B cell (primary cell): ENCODE data around the gene MED8. TPM values are rescaled to one million over a fixed set of nuclear protein-coding genes. Genes with fewer than 3 reads are reported as not detected.
A peak's percentile ranks its signal among the peaks of the same experiment; 100 is the strongest.
"Not testable (repeated sequence)": the region's sequence is repeated elsewhere in the genome, so short reads cannot be mapped to it uniquely, and the experiment has no call there.

Experiments used
- ATAC-seq: fragments of 200-7000 bp; cut with Tn5 transposase; one replicate; pipeline ENCODE4 v1.10.0; 2021; ENCODE audit warnings: low read depth, mild to moderate bottlenecking, moderate number of reproducible peaks, moderate library complexity
- CTCF ChIA-PET: fragments of 350-600 bp; sonication (Branson Sonifier 250); formaldehyde crosslinking; loops from one replicate; lab custom pipeline; 2021; ENCODE audit warnings: antibody characterized with exemption, inconsistent platforms; lab: Charles Lee
- POLR2A ChIA-PET: fragments of 350-600 bp; sonication (Branson Sonifier 250); formaldehyde crosslinking; loops from one replicate; lab custom pipeline; 2021; ENCODE audit warnings: antibody characterized with exemption; lab: Charles Lee
- DNase-seq: peaks from one replicate; pipeline ENCODE4 v3.0.0; 2013
- H2AFZ ChIP-seq: 2 replicates; pipeline ENCODE4 v1.6.1; 2012; ENCODE audit warnings: mild to moderate bottlenecking, low read depth, low read length; ENCODE audit not compliant: insufficient read depth, poor library complexity, severe bottlenecking
- H3K27ac ChIP-seq, 2 donors: 1 replicate in 1 of 2; 2 replicates in 1 of 2; pipeline ENCODE4 v1.5.1; 2012 to 2013; ENCODE audit warnings: low read length in 2 of 2, mild to moderate bottlenecking in 2 of 2, moderate library complexity in 1 of 2
- H3K27me3 ChIP-seq, 4 experiments: fragments of 200-600 bp in 1 of 4; sonication (generic) in 1 of 4; replicated peaks in 1 of 4; 1 replicate in 2 of 4; 2 replicates in 2 of 4; pipeline versions ENCODE4 v1.6.1 to v1.7.0; 2013 to 2016; ENCODE audit warnings: low read length in 3 of 4, mild to moderate bottlenecking in 2 of 4, mixed read lengths in 1 of 4, moderate library complexity in 1 of 4; ENCODE audit not compliant: insufficient read depth in 4 of 4, control insufficient read depth in 3 of 4; ENCODE audit errors: control extremely low read depth in 1 of 4
- H3K36me3 ChIP-seq, 2 experiments: replicated peaks in 1 of 2; 1 replicate in 1 of 2; 2 replicates in 1 of 2; pipeline versions ENCODE4 v1.6.1 to v1.7.1; 2013; ENCODE audit warnings: low read length in 1 of 2; ENCODE audit not compliant: insufficient read depth in 2 of 2, control insufficient read depth in 1 of 2; ENCODE audit errors: control extremely low read depth in 1 of 2, extremely low read depth in 1 of 2
- H3K4me1 ChIP-seq, 2 donors: fragments of 200-600 bp in 1 of 2; sonication (generic) in 1 of 2; 1 replicate in 1 of 2; 2 replicates in 1 of 2; pipeline versions ENCODE4 v1.5.1 to v1.6.1; 2013 to 2017; ENCODE audit warnings: low read length in 2 of 2; ENCODE audit not compliant: control insufficient read depth in 2 of 2, insufficient read depth in 2 of 2
- H3K4me2 ChIP-seq: replicated peaks from 2 replicates; pipeline ENCODE3; 2012; ENCODE audit warnings: mild to moderate bottlenecking, low read depth, low read length; ENCODE audit not compliant: poor library complexity, severe bottlenecking
- H3K4me3 ChIP-seq, 5 experiments: fragments of 200-600 bp in 1 of 5; sonication (generic) in 1 of 5; 1 replicate in 3 of 5; 2 replicates in 2 of 5; pipeline versions ENCODE4 v1.5.1 to v1.7.0; 2011 to 2016; ENCODE audit warnings: low read length in 4 of 5, mild to moderate bottlenecking in 4 of 5, low read depth in 2 of 5, control low read depth in 1 of 5, moderate library complexity in 1 of 5; ENCODE audit not compliant: insufficient read depth in 1 of 5; ENCODE audit errors: control extremely low read depth in 1 of 5, extremely low read depth in 1 of 5
- H3K79me2 ChIP-seq: fragments of 200-600 bp; sonication (generic); one replicate; pipeline ENCODE4 v1.6.0; 2016; ENCODE audit warnings: low read length; ENCODE audit not compliant: control insufficient read depth, insufficient read depth
- H3K9ac ChIP-seq: fragments of 200-600 bp; sonication (generic); 2 replicates; pipeline ENCODE4 v1.6.1; 2017; ENCODE audit warnings: mild to moderate bottlenecking, low read length, moderate library complexity
- H3K9me3 ChIP-seq, 3 donors: one replicate each; pipeline versions ENCODE4 v1.6.1 to v1.7.1; 2013; ENCODE audit warnings: low read length in 2 of 3; ENCODE audit not compliant: control insufficient read depth in 2 of 3, insufficient read depth in 1 of 3; ENCODE audit errors: control extremely low read depth in 1 of 3
- H4K20me1 ChIP-seq: 2 replicates; pipeline ENCODE4 v1.6.0; 2012; ENCODE audit warnings: mild to moderate bottlenecking, low read length; ENCODE audit not compliant: insufficient read depth, control insufficient read depth, poor library complexity, severe bottlenecking
- H3K27ac Mint-ChIP-seq: one replicate; pipeline ENCODE4 v1.8.0; 2021; ENCODE audit warnings: mixed read lengths
- H3K27me3 Mint-ChIP-seq: one replicate; pipeline ENCODE4 v1.8.0; 2021; ENCODE audit warnings: mixed read lengths
- H3K4me1 Mint-ChIP-seq: one replicate; pipeline ENCODE4 v1.8.0; 2021; ENCODE audit warnings: mixed read lengths
- H3K4me3 Mint-ChIP-seq: one replicate; pipeline ENCODE4 v1.8.0; 2021; ENCODE audit warnings: mixed read lengths
- H3K9me3 Mint-ChIP-seq: one replicate; pipeline ENCODE4 v1.8.0; 2022; ENCODE audit warnings: mixed read lengths; ENCODE audit not compliant: insufficient read depth
- EZH2 ChIP-seq: IDR thresholded peaks from 2 replicates; pipeline ENCODE4 v1.6.1; 2012; ENCODE audit warnings: borderline replicate concordance, low read depth, mild to moderate bottlenecking, moderate library complexity, low read length; ENCODE audit not compliant: insufficient read depth, poor library complexity, severe bottlenecking
- WGBS: methylation state at CpG from one replicate; pipeline ENCODE4 v1.1.5; 2013; ENCODE audit warnings: missing lambda C conversion rate; ENCODE audit not compliant: insufficient coverage; 5-methylcytosine and 5-hydroxymethylcytosine counted together
- intact Hi-C: fragments of 100-400 bp; cut with micrococcal nuclease; formaldehyde crosslinking; loops from one replicate; pipeline ENCODE4 v1.10.0; 2022
- polyA plus RNA-seq: library from polyadenylated mRNA; depleted of rRNA; stranded (reverse); fragments of >200 nt; gene quantifications from 2 replicates; pipeline ENCODE4 v1.2.3, GENCODE V29; 2012
- total RNA-seq, 2 donors: library from RNA; stranded (reverse); fragments of 120-200 nt in 1 of 2; gene quantifications; 1 replicate in 1 of 2; 2 replicates in 1 of 2; pipeline versions ENCODE4 v1.2.3 to v1.2.4, GENCODE V29; 2013 to 2022
- TF ChIP-seq, protein P1 (sequence below): fragments of 200-600 bp; IDR thresholded peaks from one replicate; pipeline ENCODE4 v1.8.0; 2022; ENCODE audit warnings: antibody characterized with exemption, mild to moderate bottlenecking

The MED8 gene
- total and polyA plus RNA-seq, 2 donors (not counting 1 experiment from before 2014, with no cell fraction given), result 12.0 to 30.0 TPM

DNA sequence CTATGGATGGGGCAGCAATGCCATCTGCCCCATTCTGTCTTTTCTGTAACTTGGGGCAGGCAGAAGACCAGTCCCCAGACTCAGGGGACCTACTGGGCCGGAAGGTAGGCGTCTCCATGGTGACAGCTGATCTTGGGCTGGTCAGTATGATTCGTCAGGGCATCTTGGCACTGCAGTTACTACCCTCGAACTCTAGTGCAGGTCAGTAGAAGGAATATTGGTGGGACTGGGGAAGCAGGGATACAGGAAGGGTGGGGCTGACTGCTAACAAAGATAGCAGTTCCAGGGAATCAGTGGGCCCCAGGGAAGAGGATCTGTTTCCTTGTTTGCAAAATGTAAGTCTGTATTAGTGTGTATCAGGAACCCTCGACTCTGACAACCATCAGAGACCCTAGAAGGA is 26.3 kb upstream of the MED8 start:
- Histone ChIP-seq H4K20me1 (no peaks in the 10 kb centered on the region), H3K27ac (no peak overlapping the region), H3K27me3 (no peaks in the 10 kb centered on the region), H3K4me2 (no peak overlapping the region), H3K9me3 (no peaks in the 10 kb centered on the region), H3K4me3 (no peak overlapping the region), H3K36me3 (peaks cover 3 to 56% of the 10 kb centered on the region in 2 experiments), H3K79me2 (no peaks in the 10 kb centered on the region), H3K4me1 (no peaks in the 10 kb centered on the region), H2AFZ (no peak overlapping the region), H3K9ac (no peak overlapping the region)
- peaks cover 3% of the 10 kb centered on the region for H3K4me1 Mint-ChIP-seq
- no peak for TF ChIP-seq EZH2
- TF ChIP-seq, protein P1, sequence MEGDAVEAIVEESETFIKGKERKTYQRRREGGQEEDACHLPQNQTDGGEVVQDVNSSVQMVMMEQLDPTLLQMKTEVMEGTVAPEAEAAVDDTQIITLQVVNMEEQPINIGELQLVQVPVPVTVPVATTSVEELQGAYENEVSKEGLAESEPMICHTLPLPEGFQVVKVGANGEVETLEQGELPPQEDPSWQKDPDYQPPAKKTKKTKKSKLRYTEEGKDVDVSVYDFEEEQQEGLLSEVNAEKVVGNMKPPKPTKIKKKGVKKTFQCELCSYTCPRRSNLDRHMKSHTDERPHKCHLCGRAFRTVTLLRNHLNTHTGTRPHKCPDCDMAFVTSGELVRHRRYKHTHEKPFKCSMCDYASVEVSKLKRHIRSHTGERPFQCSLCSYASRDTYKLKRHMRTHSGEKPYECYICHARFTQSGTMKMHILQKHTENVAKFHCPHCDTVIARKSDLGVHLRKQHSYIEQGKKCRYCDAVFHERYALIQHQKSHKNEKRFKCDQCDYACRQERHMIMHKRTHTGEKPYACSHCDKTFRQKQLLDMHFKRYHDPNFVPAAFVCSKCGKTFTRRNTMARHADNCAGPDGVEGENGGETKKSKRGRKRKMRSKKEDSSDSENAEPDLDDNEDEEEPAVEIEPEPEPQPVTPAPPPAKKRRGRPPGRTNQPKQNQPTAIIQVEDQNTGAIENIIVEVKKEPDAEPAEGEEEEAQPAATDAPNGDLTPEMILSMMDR, result no peak
- DNase-seq, result no peak
- H3K27me3 Mint-ChIP-seq, result no peaks in the 10 kb centered on the region
- no peak overlapping the region for H3K4me3 Mint-ChIP-seq
- ChIA-PET CTCF (interaction anchor here (1.2 to 7.9 kb wide), 4 partner anchors 58 to 341 kb away, joined by 3 to 332 read pairs (median 8); no protein-coding TSS in a partner anchor), POLR2A (no interaction called here)
- no peak for ATAC-seq
- intact Hi-C loops, result loop anchor here (2.0 kb wide), 1 partner anchor 47 kb away; the partner anchor contains the start of gene ELOVL1
- no peaks in the 10 kb centered on the region for H3K9me3 Mint-ChIP-seq
- WGBS, result 99% methylated on average over 5 of the region's 5 CpGs
- no peak overlapping the region for H3K27ac Mint-ChIP-seq

DNA sequence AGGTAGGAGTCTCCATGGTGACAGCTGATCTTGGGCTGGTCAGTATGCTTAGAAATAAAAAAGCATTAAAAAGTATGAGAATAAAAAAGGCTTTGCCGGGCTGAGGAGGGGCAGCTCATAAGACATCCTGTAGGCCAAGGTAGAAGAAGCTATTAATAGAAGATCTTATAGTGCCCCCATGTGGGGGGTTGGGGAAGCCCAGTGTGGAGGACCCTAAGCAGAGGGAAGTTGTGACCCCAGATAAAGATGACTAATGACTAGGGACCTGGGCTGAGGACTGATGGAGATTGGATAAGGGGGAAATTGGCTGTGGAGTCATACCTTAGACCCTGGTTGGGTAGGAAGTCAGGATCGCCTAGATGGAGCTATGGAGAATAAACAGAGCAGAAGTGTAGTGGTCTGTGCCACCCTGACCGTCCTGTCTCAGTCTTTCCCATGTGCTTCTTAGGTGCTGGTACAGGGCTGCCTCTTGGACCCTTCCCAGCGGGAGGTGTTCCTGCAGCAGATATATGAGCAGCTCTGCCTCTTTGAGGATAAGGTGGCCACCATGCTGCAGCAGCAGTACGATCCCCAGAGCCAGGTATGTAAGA is 25.1 kb upstream of the MED8 start:
- Mint-ChIP-seq H3K4me1 (peaks cover 3% of the 10 kb centered on the region), H3K27ac (peak overlapping the region; percentile 34), H3K27me3 (no peaks in the 10 kb centered on the region), H3K9me3 (no peaks in the 10 kb centered on the region), H3K4me3 (no peak overlapping the region)
- no peak overlapping the region for H3K27ac ChIP-seq
- H3K9me3 ChIP-seq, result no peaks in the 10 kb centered on the region
- H3K36me3 ChIP-seq, result peaks cover 3 to 44% of the 10 kb centered on the region in 2 experiments
- no peak overlapping the region for H3K4me3 ChIP-seq
- TF ChIP-seq, protein P1, result peak; percentile 79
- TF ChIP-seq EZH2, result no peak
- 87% methylated on average over 5 of the region's 5 CpGs for WGBS
- no peaks in the 10 kb centered on the region for H3K27me3 ChIP-seq
- CTCF ChIA-PET, result interaction anchor here (0.6 to 7.9 kb wide), 28 partner anchors 10 to 834 kb away, joined by 3 to 332 read pairs (median 5); partner anchors contain the start of genes CDC20, CFAP57, EBNA1BP2 and ELOVL1
- H3K4me1 ChIP-seq, result no peaks in the 10 kb centered on the region
- no peaks in the 10 kb centered on the region for H4K20me1 ChIP-seq
- POLR2A ChIA-PET, result interaction anchor here (1.1 kb wide), 1 partner anchor 188 kb away, joined by 6 read pairs; no protein-coding TSS in a partner anchor
- ATAC-seq (peak; percentile 96), DNase-seq (peak; percentile 79)
- H3K4me2 ChIP-seq, result no peak overlapping the region
- no peaks in the 10 kb centered on the region for H3K79me2 ChIP-seq
- no peak overlapping the region for H3K9ac ChIP-seq
- no peak overlapping the region for H2AFZ ChIP-seq
- intact Hi-C loops, result loop anchor here (1.0 to 2.0 kb wide), 2 partner anchors 46 to 176 kb away; partner anchors contain the start of gene ELOVL1

DNA sequence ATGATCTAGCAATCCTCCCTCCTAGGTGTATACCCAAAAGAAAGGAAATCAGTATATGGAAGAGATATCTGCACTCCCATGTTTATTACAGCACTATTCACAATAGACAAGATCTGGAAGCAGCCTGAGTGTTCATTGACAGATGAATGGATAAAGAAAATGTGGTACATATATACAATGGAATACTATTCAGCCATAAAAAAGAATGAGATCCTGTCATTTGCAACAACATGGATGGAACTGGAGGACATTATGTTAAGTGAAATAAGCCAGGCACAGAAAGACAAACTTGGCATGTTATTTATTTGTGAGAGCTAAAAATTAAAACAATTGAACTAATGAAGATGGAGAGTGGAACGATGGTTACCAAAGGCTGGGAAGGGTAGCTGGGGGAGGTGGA is 23.8 kb upstream of the MED8 start:
- peaks cover 3 to 43% of the 10 kb centered on the region in 2 experiments for H3K36me3 ChIP-seq
- H3K27me3 ChIP-seq, H3K79me2 ChIP-seq, H3K9me3 ChIP-seq, H2AFZ ChIP-seq, H3K4me3 ChIP-seq, H3K4me2 ChIP-seq, DNase-seq, H3K9ac ChIP-seq, POLR2A ChIA-PET, intact Hi-C loops, H3K4me3 Mint-ChIP-seq, H3K27ac Mint-ChIP-seq, H3K27ac ChIP-seq, H3K4me1 ChIP-seq, H3K27me3 Mint-ChIP-seq, H3K9me3 Mint-ChIP-seq, H4K20me1 ChIP-seq, H3K4me1 Mint-ChIP-seq, ATAC-seq: not testable (repeated sequence)
- WGBS, result 100% methylated on average over 1 of the region's 1 CpG
- CTCF ChIA-PET, result interaction anchor here (1.1 to 7.9 kb wide), 5 partner anchors 33 to 184 kb away, joined by 3 to 332 read pairs (median 12); partner anchors contain the start of gene CDC20
